NCI-H128 (cell line): ENCODE data around the gene GRID2.
"Not testable (repeated sequence)": the region's sequence is repeated elsewhere in the genome, so short reads cannot be mapped to it uniquely, and the experiment has no call there.

ENCODE experiments used
- DNase-seq: peaks from one replicate; lab custom pipeline; 2025; ENCODE audit not compliant: unreplicated experiment; lab: John Stamatoyannopoulos, UW

The GRID2 gene

DNA sequence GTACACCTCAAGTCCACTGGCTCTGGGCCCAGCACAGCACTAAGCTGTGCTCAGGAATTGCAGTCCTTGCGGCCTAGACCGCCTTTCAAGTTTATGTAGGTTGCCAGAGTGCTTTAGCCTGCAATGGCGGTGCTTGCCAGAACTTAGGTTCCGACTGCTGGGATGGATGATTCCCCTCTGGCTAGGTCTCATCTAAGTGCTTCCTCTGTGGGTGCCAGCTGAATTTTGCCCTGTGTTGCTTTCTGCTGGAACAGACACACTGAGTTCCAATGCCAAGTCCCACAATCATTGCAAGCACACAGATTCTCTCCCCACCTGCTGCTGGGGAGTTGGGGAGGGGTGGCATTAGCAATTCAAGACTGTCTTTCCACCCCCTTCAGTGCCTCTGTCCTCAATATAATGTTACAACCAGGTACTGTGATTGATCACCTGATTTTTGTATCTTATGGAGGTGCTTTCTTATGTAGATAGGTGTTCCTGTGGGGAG lies 129.5 kb downstream of the GRID2 start:
- no peak for DNase-seq

DNA sequence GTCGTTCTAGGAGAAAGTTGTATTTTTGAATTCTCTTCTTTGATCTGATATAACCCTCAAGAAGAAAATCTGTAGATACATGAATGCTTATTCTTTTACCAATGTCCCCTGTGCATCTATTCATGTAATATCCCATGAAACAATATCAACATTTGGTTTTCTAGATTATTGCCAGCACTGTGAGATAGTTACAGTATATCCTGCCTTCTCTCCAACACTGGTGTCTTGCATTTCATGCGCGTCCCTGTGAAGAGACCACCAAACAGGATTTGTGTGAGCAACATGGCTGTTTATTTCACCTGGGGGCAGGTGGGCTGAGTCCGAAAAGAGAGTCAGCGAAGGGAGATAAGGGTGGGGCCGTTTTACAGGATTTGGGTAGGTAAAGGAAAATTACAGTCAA lies 135.0 kb downstream of the GRID2 start:
- not testable (repeated sequence) for DNase-seq

DNA sequence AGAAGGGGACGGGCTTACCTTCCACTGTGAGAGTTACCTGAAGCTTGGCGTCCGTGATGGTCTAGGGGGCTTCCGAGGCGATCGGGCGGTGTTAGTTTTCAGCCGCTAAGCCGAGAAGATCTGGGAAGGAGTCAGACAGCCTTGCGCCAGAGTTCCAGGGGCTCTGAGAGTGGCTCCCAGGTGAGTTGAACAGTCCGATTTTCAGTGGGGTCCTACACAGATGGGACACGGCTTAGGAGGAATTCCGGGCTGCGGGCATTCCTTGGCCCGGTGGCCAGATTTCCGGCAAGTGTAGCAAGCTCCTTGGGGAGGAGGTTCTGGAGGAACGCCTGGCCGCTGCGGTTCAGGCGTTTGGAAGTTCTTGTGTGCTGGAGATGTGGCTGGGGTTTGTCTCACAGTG lies 138.4 kb downstream of the GRID2 start:
- not testable (repeated sequence) for DNase-seq

DNA sequence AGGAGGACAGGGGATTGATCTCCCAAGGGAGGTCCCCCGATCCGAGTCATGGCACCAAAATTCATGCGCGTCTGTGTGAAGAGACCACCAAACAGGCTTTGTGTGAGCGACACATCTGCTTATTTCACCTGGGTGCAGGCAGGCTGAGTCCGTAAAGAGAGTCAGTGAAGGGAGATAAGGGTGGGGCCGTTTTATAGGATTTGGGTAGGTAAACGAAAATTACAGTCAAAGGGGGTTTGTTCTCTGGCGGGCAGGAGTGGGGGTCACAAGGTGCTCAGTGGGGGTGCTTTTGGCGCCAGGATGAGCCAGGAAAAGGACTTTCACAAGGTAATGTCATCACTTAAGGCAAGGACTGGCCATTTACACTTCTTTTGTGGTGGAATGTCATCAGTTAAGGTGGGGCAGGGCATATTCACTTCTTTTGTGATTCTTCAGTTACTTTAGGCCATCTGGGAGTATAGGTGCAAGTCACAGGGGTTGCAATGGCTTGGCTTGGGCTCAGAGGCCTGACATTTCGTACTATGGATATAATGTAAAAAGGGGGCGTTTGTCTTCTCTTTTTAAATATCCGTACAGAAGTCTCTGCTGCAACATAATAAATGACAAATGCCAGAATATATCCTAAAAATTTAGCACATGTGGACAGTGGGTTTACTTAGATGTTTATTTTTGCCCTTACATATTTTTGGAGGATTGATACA lies 140.5 kb downstream of the GRID2 start:
- DNase-seq: not testable (repeated sequence)

GRCh38 chr4:92445127-92445526 lies 141.4 kb downstream of the GRID2 start:
- DNase-seq: no peak

DNA sequence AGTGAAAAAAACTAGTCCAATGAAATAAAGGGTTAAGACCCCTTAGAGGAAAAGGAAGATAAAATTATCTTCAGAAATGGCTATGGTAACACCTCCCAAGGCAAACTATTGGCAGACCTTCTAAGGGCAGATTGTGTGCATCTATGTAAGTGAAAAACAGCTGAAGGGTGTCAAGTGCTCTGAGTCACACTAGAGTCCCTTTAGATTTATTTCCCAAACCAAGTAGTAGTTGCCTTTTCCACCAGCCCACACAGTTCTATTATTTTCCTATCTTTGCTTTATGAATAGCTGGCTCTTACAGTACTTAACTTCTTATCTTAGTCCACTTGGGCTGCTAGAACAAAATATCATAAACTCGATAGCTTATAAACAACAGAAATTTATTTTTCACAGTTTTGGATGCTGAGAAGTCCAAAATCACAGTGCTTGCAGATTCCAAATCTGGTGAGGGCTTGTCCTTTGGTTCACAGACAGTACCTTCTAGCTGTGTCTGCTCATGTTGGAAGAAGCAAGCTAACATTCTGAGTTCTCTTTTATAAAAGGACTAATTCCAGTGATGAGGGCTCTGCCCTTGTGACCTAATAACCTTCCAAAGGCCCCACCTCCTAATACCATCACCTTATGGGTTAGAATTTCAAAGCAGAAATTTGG lies 143.6 kb downstream of the GRID2 start:
- no peak for DNase-seq

DNA sequence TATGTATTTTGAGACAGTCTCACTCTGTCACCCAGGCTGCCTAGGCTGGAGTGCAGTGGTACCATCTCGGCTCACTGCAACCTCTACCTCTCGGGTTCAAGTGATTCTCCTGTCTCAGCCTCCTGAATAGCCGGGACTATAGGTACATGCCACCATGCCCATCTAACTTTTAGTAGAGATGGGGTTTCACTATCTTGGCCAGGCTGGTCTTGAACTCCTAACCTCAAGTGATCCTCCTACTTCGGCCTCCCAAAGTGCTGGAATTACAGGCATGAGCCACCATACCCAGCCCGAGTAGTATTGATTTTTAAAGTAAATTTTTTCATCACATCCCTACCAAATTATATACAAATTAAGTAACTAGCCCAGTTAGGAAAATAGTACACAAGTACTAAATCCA lies 144.4 kb downstream of the GRID2 start:
- not testable (repeated sequence) for DNase-seq

GRCh38 chr4:92450694-92451093 lies 146.9 kb downstream of the GRID2 start:
- no peak for DNase-seq

DNA sequence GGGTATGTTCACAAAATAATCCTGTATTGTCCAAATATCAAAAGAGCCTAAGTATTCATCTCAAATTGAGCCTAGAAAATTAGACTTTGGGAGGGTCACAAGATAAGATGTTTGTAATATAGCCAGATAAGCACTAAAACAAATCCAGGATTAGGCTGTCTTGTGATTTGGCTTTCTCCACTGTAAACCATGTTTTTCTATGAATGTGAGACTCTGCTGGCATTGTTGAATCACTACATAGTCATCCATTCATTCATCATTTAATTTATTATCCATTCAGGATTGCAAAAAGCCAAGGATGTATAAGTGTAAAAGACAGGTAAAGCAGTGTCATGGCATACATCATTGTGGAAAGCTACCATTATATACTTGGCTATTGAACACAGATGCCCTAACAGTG lies 148.0 kb downstream of the GRID2 start:
- no peak for DNase-seq

DNA sequence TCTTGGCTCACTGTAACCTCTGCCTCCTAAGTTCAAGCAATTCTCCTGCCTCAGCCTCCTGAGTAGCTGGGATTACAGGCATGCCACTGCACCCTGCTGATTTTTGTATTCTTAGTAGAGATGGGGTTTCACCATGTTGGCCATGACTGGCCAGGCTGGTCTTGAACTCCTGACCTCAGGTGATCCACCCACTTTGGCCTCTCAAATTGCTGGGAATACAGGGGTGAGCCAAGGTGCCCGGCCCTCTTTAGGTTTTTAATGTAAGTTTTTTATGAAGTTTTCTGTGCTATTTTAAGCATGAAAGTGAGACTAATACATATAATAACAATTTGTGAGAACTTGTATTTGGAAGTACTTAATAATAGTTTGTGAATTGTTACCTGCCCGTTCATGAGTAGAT lies 148.6 kb downstream of the GRID2 start:
- DNase-seq: not testable (repeated sequence)

DNA sequence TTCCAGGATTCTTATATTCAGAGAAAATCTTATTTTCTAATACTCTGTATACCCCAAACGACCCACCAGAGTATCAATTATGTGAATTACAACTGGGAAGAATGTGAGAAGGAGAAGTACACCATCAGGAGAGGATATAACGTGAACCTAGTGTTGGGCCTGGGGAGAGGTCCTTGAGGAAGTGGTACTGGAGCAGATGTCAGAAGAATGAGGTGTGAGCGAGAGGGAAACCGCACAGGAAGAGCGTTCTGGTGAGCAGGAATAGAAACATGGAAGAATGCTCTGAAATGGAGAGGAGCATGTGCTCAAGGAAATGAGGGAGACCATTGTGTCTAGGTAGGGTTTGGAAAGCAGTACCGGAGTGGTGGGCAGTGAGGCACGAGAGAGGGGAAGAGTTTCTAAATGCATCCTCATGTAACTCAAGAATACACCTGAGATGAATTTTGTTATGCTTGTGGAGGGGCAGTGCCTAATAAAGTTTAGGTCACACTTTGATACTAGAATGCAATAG lies 151.6 kb downstream of the GRID2 start:
- no peak for DNase-seq

DNA sequence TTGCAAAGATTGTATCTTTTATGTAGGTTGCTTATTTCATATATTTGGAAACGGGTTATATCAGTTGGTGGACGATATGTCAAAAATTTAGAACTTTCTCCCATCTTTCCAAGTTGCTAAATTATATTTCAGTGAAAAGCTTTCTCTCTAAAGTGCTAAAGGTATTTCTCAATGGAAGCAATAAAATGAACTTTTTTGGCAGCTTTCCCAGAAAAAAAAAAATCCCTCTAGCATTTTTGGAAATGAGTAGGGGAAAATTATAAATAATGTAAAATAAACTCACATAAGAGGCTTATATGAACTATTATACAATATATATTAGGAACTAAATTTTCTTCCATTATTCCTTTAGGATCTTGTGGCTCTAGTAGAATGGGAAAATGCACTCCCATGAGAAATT lies 152.2 kb downstream of the GRID2 start:
- no peak for DNase-seq

GRCh38 chr4:92461732-92462131 lies 158.0 kb downstream of the GRID2 start:
- no peak for DNase-seq

DNA sequence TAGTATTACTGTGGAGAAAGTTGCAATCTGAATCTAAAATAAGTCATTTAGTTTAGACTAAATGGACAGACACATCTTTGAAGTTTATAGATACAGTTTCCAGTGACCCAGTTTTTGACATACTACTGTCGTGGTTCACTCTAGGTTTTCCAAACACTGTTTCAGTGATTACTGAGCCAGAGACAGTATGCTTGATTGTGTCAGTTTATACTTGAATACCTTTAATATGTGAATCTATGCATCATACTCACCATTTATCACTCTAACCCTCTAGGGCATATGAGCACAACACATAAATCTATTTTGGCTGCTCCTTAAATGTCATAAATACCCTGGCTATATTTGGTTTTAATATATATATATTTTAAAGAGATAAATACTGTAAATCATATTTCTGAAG lies 173.5 kb downstream of the GRID2 start:
- no peak for DNase-seq

- DNase-seq: no peak
These were observed 179.6 kb downstream of the GRID2 start for GRCh38 chr4:92483341-92483740.

DNA sequence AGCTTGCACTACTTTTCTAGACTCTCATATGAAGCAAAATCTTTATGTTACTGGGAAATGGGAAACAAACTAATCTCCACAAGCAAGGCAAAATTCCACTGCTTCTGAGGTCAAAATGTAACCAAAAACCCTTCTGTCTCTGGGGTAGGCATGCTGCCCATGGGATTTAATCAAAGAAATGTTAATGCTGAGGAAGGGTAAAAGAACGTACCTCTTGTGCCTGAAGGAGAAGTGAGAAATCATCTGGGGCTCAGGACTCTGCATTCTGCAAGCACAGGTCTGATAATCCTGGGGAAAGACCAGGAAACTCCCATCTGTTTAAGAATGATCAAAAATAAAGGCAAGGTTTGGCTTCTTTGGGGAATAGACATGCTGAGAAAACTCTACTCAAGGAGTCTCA lies 184.7 kb downstream of the GRID2 start:
- DNase-seq: no peak

DNA sequence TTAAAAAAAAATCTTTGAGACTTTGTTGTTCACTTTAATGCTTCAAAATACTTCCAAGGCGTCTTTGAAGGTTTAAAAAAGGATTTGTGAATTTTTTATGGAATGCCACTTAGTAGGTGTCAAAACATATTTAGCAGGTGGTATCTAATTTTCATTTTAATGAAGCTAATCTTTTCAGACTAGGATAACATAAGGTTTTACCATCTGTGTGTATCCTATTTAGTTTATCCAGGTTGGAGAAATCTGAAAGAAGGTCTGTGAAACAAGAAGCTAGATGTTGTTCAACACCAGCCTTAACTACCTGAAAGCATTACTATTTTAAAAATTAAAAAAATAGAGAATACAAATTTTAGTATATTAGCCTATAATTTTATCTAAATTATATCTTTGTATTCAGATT lies 193.4 kb downstream of the GRID2 start:
- no peak for DNase-seq

- no peak for DNase-seq
These were observed 197.7 kb downstream of the GRID2 start for GRCh38 chr4:92501456-92501855.

GRCh38 chr4:92506933-92507332 lies 203.2 kb downstream of the GRID2 start:
- no peak for DNase-seq

GRCh38 chr4:92514627-92515026 lies 210.9 kb downstream of the GRID2 start:
- DNase-seq: no peak

DNA sequence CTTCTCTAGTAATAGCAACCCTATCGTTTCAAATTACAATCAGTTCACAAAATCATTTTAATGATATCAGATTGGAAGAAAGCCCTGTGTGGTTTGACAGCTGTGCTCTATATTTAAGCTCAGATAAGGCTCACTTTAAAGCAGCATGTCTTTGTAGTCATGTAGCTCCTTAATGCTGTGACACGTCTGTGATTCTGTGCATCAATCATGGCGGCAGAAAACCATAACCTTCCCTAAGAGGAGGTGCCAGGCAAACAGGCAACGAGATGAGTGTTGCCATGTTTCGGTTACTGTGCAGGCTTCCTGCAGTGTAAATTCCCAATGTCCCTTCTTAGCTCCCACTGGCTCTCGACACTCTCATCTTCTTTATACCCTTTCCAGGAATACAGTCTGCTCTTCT lies 212.7 kb downstream of the GRID2 start:
- no peak for DNase-seq

- no peak for DNase-seq
These were observed 216.0 kb downstream of the GRID2 start for GRCh38 chr4:92519727-92520126.

- DNase-seq: no peak
These were observed 216.8 kb downstream of the GRID2 start for GRCh38 chr4:92520563-92520962.
